ENCODE data around the gene CFAP100. TPM values are rescaled to one million over a fixed set of nuclear protein-coding genes. Genes with fewer than 3 reads are reported as not detected.

CFAP100 gene
- total and polyA plus RNA-seq, 12 donors, result 0.17 TPM; not detected in 11

- intact Hi-C loops (cut with DNase I), result no loop called here
- peaks cover 0 to 84% of the 10 kb centered on the region in 2 donors for H3K36me3 ChIP-seq (replicated peaks in 1 of 2)
- 85 to 91% (median 89%) methylated on average over 9 of the region's 9 CpGs for WGBS, 4 donors
- H3K4me1 ChIP-seq (replicated peaks in 1 of 2), result no peaks in the 10 kb centered on the region
- no peaks in the 10 kb centered on the region for H3K27me3 ChIP-seq
- DNase-seq, result peak in 1 of 7 donors; percentile 10
- no peak overlapping the region for H3K27ac ChIP-seq
- no peaks in the 10 kb centered on the region for H3K9me3 ChIP-seq (replicated peaks in 1 of 3)
- TF ChIP-seq, protein P1, sequence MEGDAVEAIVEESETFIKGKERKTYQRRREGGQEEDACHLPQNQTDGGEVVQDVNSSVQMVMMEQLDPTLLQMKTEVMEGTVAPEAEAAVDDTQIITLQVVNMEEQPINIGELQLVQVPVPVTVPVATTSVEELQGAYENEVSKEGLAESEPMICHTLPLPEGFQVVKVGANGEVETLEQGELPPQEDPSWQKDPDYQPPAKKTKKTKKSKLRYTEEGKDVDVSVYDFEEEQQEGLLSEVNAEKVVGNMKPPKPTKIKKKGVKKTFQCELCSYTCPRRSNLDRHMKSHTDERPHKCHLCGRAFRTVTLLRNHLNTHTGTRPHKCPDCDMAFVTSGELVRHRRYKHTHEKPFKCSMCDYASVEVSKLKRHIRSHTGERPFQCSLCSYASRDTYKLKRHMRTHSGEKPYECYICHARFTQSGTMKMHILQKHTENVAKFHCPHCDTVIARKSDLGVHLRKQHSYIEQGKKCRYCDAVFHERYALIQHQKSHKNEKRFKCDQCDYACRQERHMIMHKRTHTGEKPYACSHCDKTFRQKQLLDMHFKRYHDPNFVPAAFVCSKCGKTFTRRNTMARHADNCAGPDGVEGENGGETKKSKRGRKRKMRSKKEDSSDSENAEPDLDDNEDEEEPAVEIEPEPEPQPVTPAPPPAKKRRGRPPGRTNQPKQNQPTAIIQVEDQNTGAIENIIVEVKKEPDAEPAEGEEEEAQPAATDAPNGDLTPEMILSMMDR (IDR thresholded peaks at IDR 0.05), result no peak
- TF ChIP-seq POLR2A (IDR thresholded peaks at IDR 0.05), result no peak
- no peak overlapping the region for H3K4me3 ChIP-seq
These were observed 65.0 kb downstream of the CFAP100 start for GRCh38 chr3:126459763-126460127.

DNA sequence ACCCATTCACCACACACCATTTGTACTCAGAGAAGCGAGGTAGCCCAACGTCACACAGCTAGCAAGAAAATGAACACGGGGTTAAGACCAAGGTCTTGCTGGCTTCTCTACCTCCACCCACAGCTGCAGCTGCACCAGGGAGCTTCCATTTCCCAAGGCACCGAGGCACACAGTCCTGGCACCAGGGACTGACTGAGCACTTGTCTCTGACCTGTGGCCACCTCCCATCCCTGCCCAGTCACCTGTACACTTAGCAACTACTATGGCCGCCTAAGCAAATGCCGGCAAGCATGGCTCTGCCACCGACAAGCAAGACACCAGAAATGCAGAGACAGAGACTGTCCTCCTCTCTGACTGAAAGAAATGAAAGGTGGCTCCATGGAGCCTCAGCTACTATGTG is 65.7 kb downstream of the CFAP100 start:
- H3K36me3 ChIP-seq (replicated peaks in 1 of 2), result peaks cover 0 to 90% of the 10 kb centered on the region in 2 donors
- intact Hi-C loops (cut with DNase I), result no loop called here
- no peaks in the 10 kb centered on the region for H3K9me3 ChIP-seq (replicated peaks in 1 of 3)
- no peaks in the 10 kb centered on the region for H3K27me3 ChIP-seq
- TF ChIP-seq POLR2A (IDR thresholded peaks at IDR 0.05), result no peak
- TF ChIP-seq, protein P1 (IDR thresholded peaks at IDR 0.05), result no peak
- H3K27ac ChIP-seq, result no peak overlapping the region
- no peak overlapping the region for H3K4me3 ChIP-seq
- WGBS, 4 donors, result 72 to 84% (median 76%) methylated on average over 7 of the region's 7 CpGs
- H3K4me1 ChIP-seq (replicated peaks in 1 of 2), result no peaks in the 10 kb centered on the region
- peak in 1 of 7 donors; percentile 13 for DNase-seq

DNA sequence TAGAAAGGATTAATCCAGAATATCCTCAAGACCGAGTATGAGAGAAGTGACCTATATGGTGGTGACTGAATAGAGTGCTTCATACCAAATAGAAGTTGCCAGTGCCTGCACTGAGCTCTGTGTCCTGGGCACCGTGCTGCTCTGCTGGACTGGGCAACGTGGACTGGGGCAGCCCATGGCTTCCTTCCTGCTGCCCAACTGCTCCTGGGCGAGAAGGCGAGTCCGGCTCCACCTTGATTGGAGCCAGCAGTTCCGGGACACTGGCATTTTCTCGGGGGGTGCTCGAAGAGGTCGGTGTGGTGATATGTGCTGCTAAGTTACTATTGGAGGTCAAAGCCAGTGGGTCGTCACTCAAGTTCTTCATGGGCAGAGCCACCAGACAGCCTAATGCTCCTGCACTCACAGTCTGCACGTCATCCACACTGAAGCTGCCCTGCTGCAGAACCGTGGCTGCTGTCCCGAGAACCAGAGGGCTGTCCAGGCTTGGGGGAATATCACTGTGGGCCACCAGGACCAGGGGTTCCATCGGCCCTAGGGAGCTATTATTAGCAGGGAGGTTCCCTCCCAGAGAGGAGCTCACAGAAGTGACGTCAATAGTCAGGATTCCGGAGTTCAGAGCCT is 66.9 kb downstream of the CFAP100 start:
- Histone ChIP-seq H3K4me1 (replicated peaks in 1 of 2) (peaks cover 0 to 3% of the 10 kb centered on the region in 2 donors), H3K9me3 (replicated peaks in 1 of 3) (no peaks in the 10 kb centered on the region), H3K27ac (no peak overlapping the region), H3K27me3 (no peaks in the 10 kb centered on the region), H3K4me3 (no peak overlapping the region), H3K36me3 (replicated peaks in 1 of 2) (peaks cover 0 to 97% of the 10 kb centered on the region in 2 donors)
- no peak for TF ChIP-seq POLR2A (IDR thresholded peaks at IDR 0.05)
- TF ChIP-seq, protein P1 (IDR thresholded peaks at IDR 0.05), result no peak
- WGBS, 4 donors, result 87 to 89% (median 88%) methylated on average over 13 to 17 of the region's 17 CpGs
- DNase-seq, result peak in 2 of 7 donors; percentile 0 to 11
- intact Hi-C loops (cut with DNase I), result no loop called here

- H3K4me1 ChIP-seq (replicated peaks in 1 of 2), result peaks cover 0 to 17% of the 10 kb centered on the region in 2 donors
- no peak for TF ChIP-seq POLR2A (IDR thresholded peaks at IDR 0.05)
- TF ChIP-seq, protein P1 (IDR thresholded peaks at IDR 0.05), result no peak
- no peak overlapping the region for H3K4me3 ChIP-seq
- WGBS, 4 donors, result 93 to 100% (median 95%) methylated on average over 2 of the region's 2 CpGs
- intact Hi-C loops (cut with DNase I), result no loop called here
- H3K36me3 ChIP-seq (replicated peaks in 1 of 2), result peaks cover 0 to 98% of the 10 kb centered on the region in 2 donors
- H3K27me3 ChIP-seq, result no peaks in the 10 kb centered on the region
- H3K9me3 ChIP-seq (replicated peaks in 1 of 3), result no peaks in the 10 kb centered on the region
- DNase-seq, result no peak
- H3K27ac ChIP-seq, result no peak overlapping the region
These were observed 68.8 kb downstream of the CFAP100 start for GRCh38 chr3:126463521-126463920.

All from adrenal gland (tissue), 12 donors.